GM19351 (cell line): ENCODE measurements around the gene NEK1.
"Not testable (repeated sequence)": the region's sequence is repeated elsewhere in the genome, so short reads cannot be mapped to it uniquely, and the experiment has no call there.

ENCODE experiments used
- ATAC-seq: cut with Tn5 transposase; IDR thresholded peaks from one replicate; pipeline ENCODE4 v1.9.1; 2021; ENCODE audit warnings: mild to moderate bottlenecking, moderate library complexity; ENCODE audit not compliant: unreplicated experiment

NEK1 gene

DNA sequence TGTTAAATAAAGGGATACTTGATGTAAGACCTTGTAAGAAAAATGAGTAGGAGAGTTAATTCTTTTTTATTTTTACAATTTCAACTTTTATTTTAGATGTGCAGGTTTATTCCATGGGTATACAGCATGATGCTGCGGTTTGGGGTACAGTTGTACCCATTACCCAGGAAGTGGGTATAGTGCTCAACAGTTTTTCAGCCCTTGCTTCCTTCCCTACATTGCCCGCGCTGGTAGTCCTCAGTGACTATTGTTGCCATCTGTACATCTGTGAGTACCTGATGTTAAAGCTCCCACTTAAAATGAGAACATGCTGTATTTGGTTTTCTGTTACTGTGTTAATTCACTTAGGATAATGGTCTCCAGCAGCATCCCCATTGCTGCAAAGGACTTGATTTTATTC lies 17.7 kb upstream of the NEK1 start:
- no peak for ATAC-seq

DNA sequence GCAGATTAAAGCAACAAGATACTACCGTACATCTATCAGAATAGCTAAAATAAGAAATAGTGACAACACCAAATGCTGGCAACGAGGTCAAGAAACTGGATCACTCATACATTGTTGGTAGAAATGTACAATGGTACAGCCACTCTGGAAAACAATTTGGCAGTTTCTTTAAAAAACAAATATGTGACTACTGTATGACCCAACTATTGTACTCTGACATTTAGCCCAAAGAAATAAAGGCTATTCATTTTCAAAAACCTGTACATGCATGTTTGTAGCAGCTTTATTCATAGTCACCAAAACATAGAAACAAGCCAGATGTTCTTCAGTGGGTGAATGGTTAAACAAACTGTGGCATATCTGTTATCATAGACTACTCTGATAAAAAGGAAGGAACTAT lies 16.2 kb upstream of the NEK1 start:
- ATAC-seq: no peak

DNA sequence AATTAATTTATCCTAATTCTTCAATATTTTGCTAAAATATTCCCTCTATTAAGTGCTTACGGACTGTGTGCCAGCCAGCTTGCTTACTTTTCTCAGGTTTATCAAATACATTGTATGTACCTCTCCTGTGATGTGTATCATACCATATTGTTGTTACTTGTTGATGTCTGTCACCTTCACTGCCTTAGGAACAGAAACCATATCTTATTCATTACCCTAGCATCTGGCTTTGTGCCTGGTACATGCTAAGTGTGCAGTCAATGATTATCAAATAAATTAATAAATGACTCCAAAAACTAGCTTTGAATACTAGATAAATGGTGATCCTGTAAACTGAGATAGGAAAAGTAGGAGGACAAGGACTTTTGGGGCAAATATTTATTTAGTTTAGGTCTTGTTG lies 14.9 kb upstream of the NEK1 start:
- no peak for ATAC-seq

DNA sequence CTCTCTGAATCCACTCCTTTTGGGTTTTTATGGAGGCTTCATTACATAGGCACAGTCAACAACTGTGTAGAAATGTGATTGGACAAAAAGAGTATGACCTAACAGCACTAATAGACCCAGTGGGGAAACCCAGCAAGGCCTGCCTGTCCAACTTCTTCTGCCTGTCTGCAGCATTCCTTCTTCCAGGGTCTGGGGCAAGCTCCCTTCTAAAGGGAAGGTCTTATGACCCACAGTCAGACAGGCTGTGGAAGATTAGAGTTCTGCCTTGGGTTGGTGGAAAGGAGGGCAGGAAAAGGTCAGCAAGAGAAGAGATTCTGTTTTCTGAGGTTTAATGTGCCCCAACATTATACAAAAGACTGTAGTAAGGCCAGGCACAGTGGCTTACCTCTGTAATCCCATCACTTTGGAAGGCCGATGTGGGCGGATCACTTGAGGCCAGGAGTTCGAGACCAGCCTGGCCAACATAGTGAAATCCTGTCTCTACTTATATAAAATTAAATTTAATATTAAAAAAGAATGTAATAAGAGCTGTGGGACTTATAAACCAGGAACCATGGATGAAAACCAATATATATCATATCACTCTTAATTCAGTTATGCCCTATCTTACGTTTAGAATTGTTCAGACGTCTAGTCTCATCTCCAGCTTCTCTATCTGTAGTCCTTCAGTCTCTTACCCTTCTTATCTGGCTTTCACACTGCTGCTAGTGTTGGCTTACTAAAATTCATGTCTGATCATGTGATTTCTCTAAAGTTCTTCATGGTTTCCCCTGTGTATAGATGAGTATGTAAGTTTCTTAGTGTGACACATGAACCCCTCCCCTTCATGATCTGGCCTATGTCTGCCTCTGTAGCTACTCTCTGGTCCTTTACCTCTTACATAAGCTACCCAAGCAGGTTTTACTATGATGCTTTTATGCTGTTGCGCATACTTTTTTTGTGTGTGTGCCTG lies 14.2 kb upstream of the NEK1 start:
- no peak for ATAC-seq

DNA sequence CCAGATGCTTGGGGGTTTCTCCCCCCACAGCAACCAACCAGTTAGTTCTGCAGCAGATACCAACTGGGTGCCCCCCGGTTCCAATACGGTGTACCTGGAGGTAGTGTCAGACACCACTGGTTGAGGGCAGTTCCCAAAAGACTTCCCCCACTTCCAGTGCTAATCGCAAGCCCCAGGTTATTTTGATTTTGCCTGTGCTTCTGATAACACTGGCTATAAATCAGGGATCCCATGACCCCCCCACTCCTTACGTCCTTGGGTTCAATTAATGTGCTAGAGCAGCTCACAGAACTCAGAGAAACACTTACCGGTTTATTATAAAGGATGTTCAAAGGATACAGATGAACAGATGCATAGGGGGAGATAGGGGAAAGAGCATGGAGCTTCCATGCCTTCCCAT lies 13.5 kb upstream of the NEK1 start:
- no peak for ATAC-seq

DNA sequence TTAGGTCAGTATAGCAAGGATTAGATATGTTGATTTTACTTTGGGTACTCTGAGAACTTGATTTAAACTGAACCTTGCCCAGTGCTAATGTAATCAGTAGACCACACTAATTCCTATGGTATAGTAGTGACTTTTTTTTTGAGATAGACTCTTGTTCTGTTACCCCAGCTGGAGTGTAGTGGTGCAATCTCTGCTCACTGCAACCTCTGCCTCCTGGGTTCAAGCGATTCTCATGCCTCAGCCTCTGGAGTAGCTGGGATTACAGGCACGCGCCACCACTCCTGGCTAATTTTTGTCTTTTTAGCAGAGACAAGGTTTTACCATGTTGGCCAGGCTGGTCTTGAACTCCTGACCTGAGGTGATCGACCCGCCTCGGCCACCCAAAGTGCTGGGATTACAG lies 11.6 kb upstream of the NEK1 start:
- ATAC-seq: not testable (repeated sequence)

DNA sequence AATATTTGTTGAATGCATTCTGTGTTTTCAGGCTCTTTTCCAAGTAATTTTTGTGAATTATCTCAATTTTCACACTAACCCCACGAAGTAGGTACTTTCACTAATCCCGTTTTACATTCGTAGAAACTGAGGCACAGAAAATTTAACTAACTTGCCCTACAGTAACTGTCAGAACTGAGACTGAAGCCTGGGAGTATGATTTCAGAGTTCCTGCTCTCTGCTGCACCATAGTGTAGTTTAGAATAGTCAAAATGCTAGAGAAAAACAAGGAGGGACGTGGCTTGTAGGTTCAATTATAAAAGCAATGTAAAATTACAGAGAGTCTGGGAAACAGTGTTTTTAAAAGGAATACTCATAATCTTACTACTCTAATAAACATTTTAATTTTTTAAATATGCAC lies 10.2 kb upstream of the NEK1 start:
- ATAC-seq: no peak

DNA sequence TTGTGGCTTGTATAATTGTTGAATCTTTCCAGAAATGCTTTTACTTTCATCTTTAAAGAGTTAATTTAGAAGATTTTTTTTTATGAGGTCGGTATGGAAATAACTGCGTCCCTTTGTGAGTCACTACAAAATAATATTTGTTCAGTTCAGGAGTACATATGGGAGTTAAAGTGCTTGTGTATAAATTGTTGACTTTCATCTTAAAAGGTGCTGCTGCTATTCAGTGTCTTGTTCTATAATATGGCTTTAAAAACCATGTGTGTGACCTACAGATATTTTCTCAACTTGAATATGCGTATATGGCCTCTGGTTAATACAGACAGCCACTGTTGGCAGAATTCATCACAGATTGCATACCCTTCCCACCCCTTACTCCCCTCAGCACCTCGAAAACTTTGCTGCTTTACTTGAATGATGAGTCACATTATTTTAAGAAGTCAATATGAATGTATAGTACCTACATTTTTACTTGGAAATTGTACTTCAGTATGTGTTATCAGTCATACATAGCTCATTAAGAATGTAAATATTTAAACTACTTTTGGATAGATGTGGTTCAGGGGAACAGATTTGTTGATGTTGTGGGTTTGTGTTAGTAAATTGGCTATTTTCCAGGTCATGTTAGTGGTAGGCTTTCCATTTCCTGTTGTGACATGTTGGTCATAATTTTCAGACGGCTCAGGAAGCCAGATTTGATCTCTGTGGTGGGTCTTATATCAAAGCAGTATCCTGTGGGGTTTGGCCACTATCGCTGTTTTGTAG lies 9.5 kb upstream of the NEK1 start:
- ATAC-seq: peak; percentile 5

DNA sequence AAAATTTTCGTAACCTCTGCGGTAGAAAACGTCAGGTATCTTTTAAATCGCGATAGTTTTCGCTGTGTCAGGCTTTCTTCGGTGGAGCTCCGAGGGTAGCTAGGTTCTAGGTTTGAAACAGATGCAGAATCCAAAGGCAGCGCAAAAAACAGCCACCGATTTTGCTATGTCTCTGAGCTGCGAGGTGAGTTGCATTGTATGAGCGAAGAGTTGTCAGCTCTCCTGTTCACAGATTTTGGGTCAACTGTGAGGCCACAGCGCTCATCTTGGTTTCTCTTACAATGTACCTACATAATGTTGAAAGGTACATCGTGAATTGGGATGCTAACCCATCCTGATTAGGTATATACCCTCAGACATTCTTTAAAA lies 8.5 kb upstream of the NEK1 start:
- ATAC-seq: no peak

DNA sequence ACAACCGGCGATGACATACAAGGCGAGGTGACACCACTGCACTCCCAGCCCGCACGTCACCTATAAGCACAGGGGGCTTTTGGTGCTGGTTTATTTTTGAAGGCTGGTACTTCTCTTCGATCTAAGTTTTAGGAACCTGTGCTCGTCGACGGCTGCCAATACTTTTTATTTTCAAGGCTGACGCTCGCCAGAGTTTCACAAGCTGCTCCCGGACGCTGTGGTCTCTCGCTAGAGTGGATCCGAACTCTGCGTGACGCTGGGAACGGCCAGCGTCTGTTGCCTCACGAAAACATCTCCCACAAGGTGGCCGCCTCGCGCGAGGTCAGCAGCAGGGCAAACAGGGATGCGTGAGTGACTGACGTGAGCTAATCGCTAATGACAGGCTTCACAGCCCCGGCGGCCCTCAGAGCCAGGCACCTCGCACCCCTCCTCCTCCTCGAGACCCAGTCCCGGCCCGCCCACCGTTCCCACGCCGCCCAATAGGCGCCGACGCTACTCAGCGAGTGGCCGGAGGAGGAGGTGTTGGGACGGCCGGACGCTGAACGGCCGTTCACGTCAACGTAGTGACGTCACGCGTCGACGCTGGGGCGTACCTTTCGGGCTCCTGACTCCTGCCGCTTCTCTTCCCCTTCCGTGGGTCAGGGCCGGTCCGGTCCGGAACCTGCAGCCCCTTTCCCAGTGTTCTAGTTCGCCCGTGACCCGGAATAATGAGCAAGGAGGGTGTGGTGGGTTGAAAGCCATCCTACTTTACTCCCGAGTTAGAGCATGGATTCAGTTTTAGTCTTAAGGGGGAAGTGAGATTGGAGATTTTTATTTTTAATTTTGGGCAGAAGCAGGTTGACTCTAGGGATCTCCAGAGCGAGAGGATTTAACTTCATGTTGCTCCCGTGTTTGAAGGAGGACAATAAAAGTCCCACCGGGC lies 7.8 kb upstream of the NEK1 start, which contains the start of gene CLCN3:
TSS of gene CLCN3 (plus strand) at position 621 of the 922 bp plus-strand sequence. CDS start 15,351 bp downstream, outside the sequence.
- ATAC-seq: peak; percentile 89

DNA sequence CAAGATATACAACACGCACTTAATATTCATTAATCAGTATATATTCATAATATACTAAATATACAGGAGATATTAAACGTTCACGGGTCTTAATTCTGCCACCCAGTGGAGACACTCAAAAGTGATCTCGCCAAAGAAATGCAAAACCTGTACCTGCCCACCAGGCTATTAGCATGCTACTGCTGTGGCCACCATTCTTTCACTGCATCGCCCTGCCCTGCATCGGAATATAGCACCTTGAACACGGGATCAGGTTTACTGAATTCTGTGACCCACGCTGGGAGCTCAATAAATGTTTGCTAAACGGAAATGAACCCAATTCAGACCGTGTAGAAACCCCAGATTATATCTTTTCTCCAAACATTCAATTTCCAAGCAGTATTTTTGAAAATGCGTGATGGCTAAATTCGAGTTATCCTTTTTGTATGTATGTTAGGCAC lies 7.2 kb upstream of the NEK1 start:
- peak; percentile 45 for ATAC-seq

DNA sequence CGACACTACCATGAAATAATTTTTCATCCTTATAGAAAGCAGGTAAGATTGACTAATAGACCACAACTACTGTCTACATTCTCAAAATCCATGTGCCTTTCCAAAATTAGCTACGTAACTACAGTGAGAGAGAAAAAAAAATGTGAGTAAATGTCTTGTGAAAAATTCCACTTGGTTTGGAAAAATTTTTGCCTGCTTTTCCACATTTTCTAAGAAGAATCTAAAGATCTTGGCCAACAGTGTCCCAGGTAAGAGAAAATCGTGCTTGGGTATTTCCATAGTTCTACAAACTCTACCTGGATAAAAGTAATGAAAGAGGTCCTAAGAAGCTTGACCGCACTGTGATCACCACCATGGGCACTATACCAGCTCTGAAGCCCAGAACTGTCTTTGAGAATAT lies 6.6 kb upstream of the NEK1 start:
- no peak for ATAC-seq

DNA sequence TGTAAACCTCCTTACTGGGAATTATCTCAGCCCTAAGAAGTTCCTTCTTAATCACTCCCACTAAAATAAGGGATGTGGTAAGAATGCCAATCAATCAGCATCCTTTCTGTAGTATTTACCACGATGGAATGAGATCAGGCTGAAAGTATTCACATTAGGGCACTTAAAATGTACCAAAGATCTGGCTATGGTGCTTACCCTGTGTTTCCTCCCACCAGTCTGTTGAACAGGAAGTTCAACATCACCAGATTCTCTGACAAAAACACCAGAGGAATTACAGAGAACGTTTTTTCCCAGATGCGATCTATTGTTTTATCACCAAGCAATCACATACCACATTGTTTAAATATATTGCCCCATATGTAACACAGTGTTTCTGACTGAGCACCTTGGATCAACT lies 5.9 kb upstream of the NEK1 start:
- ATAC-seq: no peak

DNA sequence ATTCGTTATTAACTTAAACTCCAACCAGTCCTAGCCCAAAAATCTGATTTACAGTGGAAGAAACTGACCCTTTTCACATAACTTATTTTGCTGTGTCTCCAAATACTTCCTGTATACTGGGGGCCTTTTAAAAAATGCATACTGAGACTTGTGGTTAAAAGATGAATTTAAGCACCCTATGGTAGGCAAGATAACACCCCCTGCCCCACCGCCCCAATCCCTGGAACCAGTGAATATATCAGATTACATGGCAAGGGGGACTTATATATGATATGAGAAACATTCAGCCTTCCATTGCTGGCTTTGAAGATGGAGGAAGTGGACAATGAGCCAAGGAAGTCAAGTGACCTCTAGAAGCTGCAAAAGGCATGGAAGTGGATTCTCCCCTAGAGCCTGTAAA lies 4.9 kb upstream of the NEK1 start:
- ATAC-seq: no peak

DNA sequence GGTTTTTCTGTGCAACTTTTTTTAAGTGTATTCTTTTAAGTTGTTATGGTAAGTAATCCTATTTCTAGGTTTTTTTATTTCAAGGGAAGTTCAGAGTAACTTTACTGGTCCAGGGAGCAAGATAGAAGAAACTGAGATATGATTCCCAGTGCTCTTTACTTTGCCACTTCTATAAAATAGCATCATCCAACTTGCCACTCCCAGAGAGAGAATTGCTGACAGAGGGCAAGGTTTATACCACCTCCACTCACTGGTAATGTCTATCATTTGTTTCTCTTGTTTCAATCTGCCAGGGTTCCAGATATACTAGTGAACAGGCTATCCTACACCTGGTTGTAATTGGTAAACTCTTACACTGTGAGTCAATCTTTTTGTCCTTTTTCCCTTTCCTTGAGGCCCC lies 4.5 kb upstream of the NEK1 start:
- no peak for ATAC-seq

DNA sequence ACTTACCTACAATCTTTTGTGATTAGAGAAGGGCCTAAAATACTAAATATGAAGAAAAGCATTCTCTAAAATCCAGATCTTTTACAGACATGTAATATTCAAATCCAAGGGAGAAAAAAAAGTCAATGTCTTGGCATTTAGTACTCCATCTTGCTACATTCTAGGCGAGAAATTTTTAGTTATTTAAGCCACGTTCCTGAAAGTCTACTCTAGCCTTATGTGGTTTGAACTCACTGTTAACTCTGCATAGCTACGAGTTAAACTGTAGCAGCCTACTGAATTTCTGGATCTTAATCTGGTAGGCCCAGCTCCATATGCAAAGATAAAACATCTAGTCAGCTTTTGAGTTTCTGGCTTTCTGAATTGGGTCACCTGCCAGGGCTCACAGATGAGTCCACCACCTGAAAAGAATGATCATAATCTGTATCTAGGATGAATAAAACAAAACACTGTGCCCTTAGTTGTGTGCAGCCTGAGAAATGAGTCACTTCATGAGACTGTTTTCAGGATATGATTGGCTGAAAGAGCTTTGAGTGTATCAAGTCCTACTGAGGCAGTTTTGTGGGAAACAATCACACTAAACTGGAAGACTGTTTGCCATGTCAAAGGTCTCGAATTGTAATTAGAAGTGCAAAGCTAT lies 3.2 kb upstream of the NEK1 start:
- ATAC-seq: no peak

DNA sequence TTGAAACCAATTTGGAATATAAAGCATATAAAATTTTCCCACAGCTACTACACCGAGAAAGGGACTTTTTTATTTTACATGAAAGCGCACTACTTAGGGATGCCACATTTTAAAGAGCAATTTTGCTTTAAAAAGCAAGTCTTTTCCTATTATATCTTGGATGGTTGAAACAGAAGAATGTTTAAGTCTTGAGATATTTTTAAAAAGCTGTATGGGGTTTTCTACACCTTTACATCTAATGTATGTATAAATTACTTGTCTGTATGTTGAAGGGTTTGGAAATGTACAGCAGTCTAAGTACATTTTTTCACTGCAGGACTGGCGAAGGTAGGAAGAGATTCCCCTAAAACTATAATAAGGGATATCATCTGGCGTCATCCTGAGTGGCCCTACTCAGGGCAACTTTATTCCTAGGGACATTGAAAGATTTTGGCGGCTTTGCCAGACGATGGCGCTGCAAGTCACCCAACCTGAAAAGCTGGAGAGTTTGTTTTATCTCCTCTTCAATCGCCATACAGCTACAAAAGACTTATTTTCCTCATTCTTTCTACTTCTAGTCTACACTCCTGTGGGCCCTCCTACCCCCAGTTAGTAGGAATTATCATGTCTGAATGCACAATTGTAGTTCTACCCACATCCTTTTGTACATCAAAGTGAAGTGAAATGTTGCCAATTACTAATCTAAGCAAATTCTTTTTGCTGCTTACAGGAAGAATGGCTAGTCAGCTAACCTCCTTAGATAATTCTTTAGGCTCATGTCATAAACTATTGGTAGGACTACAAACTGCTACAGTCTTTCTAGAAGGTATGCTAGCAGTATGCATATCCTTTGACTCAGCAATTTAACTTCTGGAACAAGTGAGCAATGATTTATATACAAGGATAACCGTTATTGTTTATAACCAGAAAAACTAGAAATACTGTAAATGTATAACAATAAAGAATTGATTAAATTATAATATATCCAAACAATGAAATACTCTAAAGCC lies 782 bp upstream of the NEK1 start:
- peak; percentile 38 for ATAC-seq

DNA sequence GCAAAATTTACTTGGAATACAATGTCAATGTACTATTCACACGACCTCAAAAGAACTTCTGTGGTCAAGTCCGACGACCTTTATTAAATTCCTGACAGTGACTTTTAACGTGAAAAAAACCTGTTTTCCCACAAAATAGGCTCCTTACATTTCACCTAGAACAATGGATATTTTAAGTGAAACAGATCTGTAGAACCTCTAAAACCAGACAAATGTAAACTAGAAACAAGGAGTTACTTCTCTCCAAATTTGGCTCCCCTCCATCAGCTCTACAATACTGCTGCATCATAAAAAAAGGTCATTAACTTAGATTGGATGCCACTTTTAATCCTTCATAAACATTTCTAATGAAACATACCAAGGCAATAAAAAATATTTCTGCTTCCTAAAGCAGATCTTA lies 1.2 kb downstream of the NEK1 start:
- no peak for ATAC-seq

DNA sequence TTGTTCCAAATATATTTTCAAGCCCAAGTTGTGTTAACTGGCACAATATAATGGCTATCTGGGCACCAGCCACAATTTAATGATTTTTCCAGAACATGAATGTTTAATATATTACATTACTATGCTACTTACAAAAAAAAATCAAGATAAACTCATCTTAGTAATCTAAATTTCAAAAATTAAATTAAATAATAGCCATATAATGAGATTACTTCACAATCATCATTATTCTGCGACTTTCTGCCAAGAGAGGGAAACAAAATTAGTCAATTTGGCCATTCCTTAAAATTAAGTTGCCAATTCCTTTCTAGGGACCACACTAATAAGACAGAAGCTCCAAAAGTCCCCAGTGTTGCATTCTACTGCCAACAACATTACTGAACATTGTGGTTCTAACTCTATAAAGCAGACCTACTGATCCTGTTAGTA lies 7.5 kb downstream of the NEK1 start:
- ATAC-seq: no peak
